Neuronal stem cell (in vitro differentiated cells): ENCODE data around the gene GREM2. TPM values are rescaled to one million over a fixed set of nuclear protein-coding genes. Genes with fewer than 3 reads are reported as not detected.
A peak's percentile ranks its signal among the peaks of the same experiment; 100 is the strongest.

Experiments
- DNase-seq: peaks from one replicate; pipeline ENCODE4 v3.0.0-alpha.2; 2013; ENCODE audit warnings: low spot score
- H2AFZ ChIP-seq: one replicate; pipeline ENCODE4 v1.6.1; 2013; ENCODE audit warnings: mild to moderate bottlenecking, low read length, inconsistent platforms
- H2AK5ac ChIP-seq: 2 replicates; pipeline ENCODE4 v1.6.1; 2013; ENCODE audit warnings: low read depth, mild to moderate bottlenecking, inconsistent platforms, low read length, moderate library complexity, mixed read lengths
- H2BK120ac ChIP-seq: 2 replicates; pipeline ENCODE4 v1.6.1; 2013; ENCODE audit warnings: low read depth, mild to moderate bottlenecking, inconsistent platforms, low read length, moderate library complexity, mixed read lengths
- H2BK12ac ChIP-seq: one replicate; pipeline ENCODE4 v1.6.1; 2013; ENCODE audit warnings: low read length, inconsistent platforms
- H2BK15ac ChIP-seq: 2 replicates; pipeline ENCODE4 v1.6.1; 2013; ENCODE audit warnings: mild to moderate bottlenecking, low read length, inconsistent platforms, mixed read lengths
- H2BK5ac ChIP-seq: one replicate; pipeline ENCODE4 v1.6.1; 2013; ENCODE audit warnings: inconsistent platforms, mild to moderate bottlenecking, low read length, moderate library complexity
- H3K14ac ChIP-seq: one replicate; pipeline ENCODE4 v1.6.1; 2013; ENCODE audit warnings: low read length, inconsistent platforms
- H3K18ac ChIP-seq: 2 replicates; pipeline ENCODE4 v1.6.1; 2013; ENCODE audit warnings: low read length, inconsistent platforms
- H3K23ac ChIP-seq: 2 replicates; pipeline ENCODE4 v1.6.1; 2013; ENCODE audit warnings: low read depth, mild to moderate bottlenecking, mixed read lengths, low read length, inconsistent platforms; ENCODE audit not compliant: poor library complexity
- H3K27ac ChIP-seq: replicated peaks from 3 replicates; pipeline ENCODE4 v1.5.1; 2013; ENCODE audit warnings: low read length, inconsistent platforms
- H3K27me3 ChIP-seq, 3 experiments: 2 replicates each; pipeline ENCODE4 v1.6.1; 2013; ENCODE audit warnings: low read length in 3 of 3, mild to moderate bottlenecking in 2 of 3, inconsistent platforms in 1 of 3, low read depth in 1 of 3, mixed read lengths in 1 of 3, moderate library complexity in 1 of 3; ENCODE audit not compliant: control insufficient read depth in 3 of 3, insufficient read depth in 3 of 3
- H3K36me3 ChIP-seq, 2 donors: replicated peaks in 1 of 2; 2 replicates each; pipeline ENCODE4 v1.6.1; 2013; ENCODE audit warnings: low read length in 2 of 2; ENCODE audit not compliant: control insufficient read depth in 2 of 2, insufficient read depth in 2 of 2
- H3K4ac ChIP-seq: 2 replicates; pipeline ENCODE4 v1.6.1; 2013; ENCODE audit warnings: inconsistent platforms, mild to moderate bottlenecking, low read length, moderate library complexity
- H3K4me1 ChIP-seq, 2 donors: 1 replicate in 1 of 2; 2 replicates in 1 of 2; pipeline ENCODE4 v1.6.1; 2013; ENCODE audit warnings: low read length in 2 of 2, low read depth in 1 of 2; ENCODE audit not compliant: control insufficient read depth in 2 of 2, insufficient read depth in 1 of 2
- H3K4me2 ChIP-seq: one replicate; pipeline ENCODE4 v1.6.1; 2013; ENCODE audit warnings: mild to moderate bottlenecking, low read length, inconsistent platforms; ENCODE audit not compliant: insufficient read depth, poor library complexity, severe bottlenecking
- H3K4me3 ChIP-seq, 2 donors: 2 replicates each; pipeline ENCODE4 v1.5.1; 2013; ENCODE audit warnings: low read length in 2 of 2, mild to moderate bottlenecking in 2 of 2, inconsistent platforms in 1 of 2, moderate library complexity in 1 of 2
- H3K79me1 ChIP-seq: one replicate; pipeline ENCODE4 v1.6.1; 2013; ENCODE audit warnings: low read depth, mild to moderate bottlenecking, inconsistent platforms, low read length, moderate library complexity
- H3K9ac ChIP-seq: one replicate; pipeline ENCODE4 v1.6.1; 2013; ENCODE audit warnings: mild to moderate bottlenecking, low read depth, low read length, inconsistent platforms; ENCODE audit not compliant: poor library complexity
- H3K9me3 ChIP-seq, 2 donors: replicated peaks in 1 of 2; 2 replicates each; pipeline versions ENCODE3 to v1.6.1; 2013; ENCODE audit warnings: low read length in 2 of 2, mild to moderate bottlenecking in 2 of 2, inconsistent platforms in 1 of 2, low read depth in 1 of 2, mixed read lengths in 1 of 2, moderate library complexity in 1 of 2; ENCODE audit not compliant: control insufficient read depth in 2 of 2, insufficient read depth in 1 of 2
- H4K8ac ChIP-seq: one replicate; pipeline ENCODE4 v1.6.1; 2013; ENCODE audit warnings: low read depth, mild to moderate bottlenecking, inconsistent platforms, low read length, moderate library complexity
- H4K91ac ChIP-seq: one replicate; pipeline ENCODE4 v1.6.1; 2013; ENCODE audit warnings: low read length, low read depth, mild to moderate bottlenecking, inconsistent platforms; ENCODE audit not compliant: poor library complexity
- WGBS, 2 donors: extraction: QIAGEN DNeasy Blood & Tissue Kit; methylation state at CpG; one replicate each; pipeline ENCODE4 v1.1.7; 2013; ENCODE audit warnings: missing lambda C conversion rate in 2 of 2, mixed read lengths in 1 of 2; ENCODE audit not compliant: insufficient read length in 2 of 2, insufficient replicate concordance in 1 of 2; ENCODE audit errors: extremely low coverage in 2 of 2; 5-methylcytosine and 5-hydroxymethylcytosine counted together
- polyA plus RNA-seq, 2 experiments: library from polyadenylated mRNA; stranded (reverse); fragments of 200-250 nt; gene quantifications; one replicate each; pipeline ENCODE4 v1.2.3, GENCODE V29; 2013

Gene GREM2
- 0.03 TPM for polyA plus RNA-seq (2013, experiment 1 of 2)
- 0.01 TPM for polyA plus RNA-seq (2013, experiment 2 of 2)

GRCh38 chr1:240611619-240612480 lies at the start of gene GREM2:
Gene GREM2 (minus strand): TSS chr1:240612155. CDS start chr1:240493475, 118,680 bp downstream.
- WGBS, 2 donors: no CpG with 5 or more reads among the region's 40 CpGs
- Histone ChIP-seq H3K23ac (peak within 1 kb of the TSS; percentile 25), H3K4me3 (peak within 1 kb of the TSS; percentile 50 to 82), H3K27me3 (peaks cover 2 to 43% (median 12%) of the 10 kb centered on the region in 3 experiments), H3K9me3 (no peaks in the 10 kb centered on the region), H4K8ac (no peak within 1 kb of the TSS), H3K36me3 (no peaks in the 10 kb centered on the region), H3K4ac (no peak within 1 kb of the TSS), H3K9ac (peak within 1 kb of the TSS; percentile 72), H2AFZ (peak within 1 kb of the TSS; percentile 87), H3K4me1 (peaks cover 5 to 6% of the 10 kb centered on the region in 2 donors), H2BK15ac (no peak within 1 kb of the TSS), H3K27ac (no peak within 1 kb of the TSS), H3K4me2 (peak within 1 kb of the TSS; percentile 89), H2AK5ac (no peak within 1 kb of the TSS), H2BK12ac (no peak within 1 kb of the TSS), H2BK120ac (no peak within 1 kb of the TSS), H3K18ac (peak within 1 kb of the TSS; percentile 24), H4K91ac (no peak within 1 kb of the TSS), H3K14ac (no peak within 1 kb of the TSS), H3K79me1 (no peaks in the 10 kb centered on the region), H2BK5ac (no peak within 1 kb of the TSS)
- peak; percentile 56 for DNase-seq

- no peaks in the 10 kb centered on the region for H3K79me1 ChIP-seq
- no peak overlapping the region for H2AK5ac ChIP-seq
- H3K9me3 ChIP-seq: no peaks in the 10 kb centered on the region
- no peaks in the 10 kb centered on the region for H3K27me3 ChIP-seq
- H4K8ac ChIP-seq: no peak overlapping the region
- no peak overlapping the region for H3K4ac ChIP-seq
- no peak overlapping the region for H3K27ac ChIP-seq
- no peak overlapping the region for H2BK5ac ChIP-seq
- H3K9ac ChIP-seq: no peak overlapping the region
- no peaks in the 10 kb centered on the region for H3K36me3 ChIP-seq
- no peak for DNase-seq
- no peak overlapping the region for H2AFZ ChIP-seq
- no peak overlapping the region for H2BK120ac ChIP-seq
- no CpG with 5 or more reads among the region's 12 CpGs for WGBS, 2 donors
- H3K18ac ChIP-seq: no peak overlapping the region
- H2BK12ac ChIP-seq: no peak overlapping the region
- H3K14ac ChIP-seq: no peak overlapping the region
- H3K4me2 ChIP-seq: no peak overlapping the region
- H3K23ac ChIP-seq: no peak overlapping the region
- H4K91ac ChIP-seq: no peak overlapping the region
- H2BK15ac ChIP-seq: no peak overlapping the region
- no peaks in the 10 kb centered on the region for H3K4me1 ChIP-seq
- no peak overlapping the region for H3K4me3 ChIP-seq
Observed at GRCh38 chr1:240658312-240658960, 46.5 kb upstream of the GREM2 start.

DNA sequence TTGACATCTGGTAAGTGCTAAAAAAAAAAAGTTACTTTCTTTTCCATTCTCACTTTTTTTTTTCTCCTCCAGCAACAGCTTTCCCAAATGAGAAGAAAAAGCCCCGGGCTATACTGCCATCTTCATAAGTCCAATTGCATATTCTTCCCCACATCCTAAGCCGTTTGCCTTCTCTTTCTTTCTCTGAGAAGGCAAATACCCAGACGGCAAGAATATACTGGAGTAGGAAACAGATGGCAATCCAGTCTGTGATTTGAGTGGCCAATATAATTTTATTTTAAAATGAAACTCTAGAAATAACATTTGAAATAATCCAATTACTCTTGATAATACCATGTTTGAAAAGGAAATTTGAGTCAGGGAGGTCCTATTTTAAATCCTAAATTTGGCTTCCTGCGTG lies 44.6 kb upstream of the GREM2 start:
- H3K9me3 ChIP-seq: no peaks in the 10 kb centered on the region
- H3K4ac ChIP-seq: no peak overlapping the region
- no peak overlapping the region for H2BK15ac ChIP-seq
- H3K18ac ChIP-seq: no peak overlapping the region
- H3K4me3 ChIP-seq: no peak overlapping the region
- H3K27ac ChIP-seq: no peak overlapping the region
- no peak overlapping the region for H2AK5ac ChIP-seq
- no peaks in the 10 kb centered on the region for H3K27me3 ChIP-seq
- H3K23ac ChIP-seq: no peak overlapping the region
- H3K4me1 ChIP-seq: peaks cover 0 to 1% of the 10 kb centered on the region in 2 donors
- H3K36me3 ChIP-seq: no peaks in the 10 kb centered on the region
- WGBS, 2 donors: no CpG with 5 or more reads among the region's 4 CpGs
- H2BK120ac ChIP-seq: no peak overlapping the region
- H3K4me2 ChIP-seq: no peak overlapping the region
- H3K79me1 ChIP-seq: no peaks in the 10 kb centered on the region
- H3K14ac ChIP-seq: no peak overlapping the region
- no peak overlapping the region for H2BK5ac ChIP-seq
- no peak overlapping the region for H4K91ac ChIP-seq
- H2BK12ac ChIP-seq: no peak overlapping the region
- no peak overlapping the region for H4K8ac ChIP-seq
- no peak overlapping the region for H3K9ac ChIP-seq
- no peak overlapping the region for H2AFZ ChIP-seq
- DNase-seq: no peak

- no CpG with 5 or more reads among the region's 3 CpGs for WGBS, 2 donors
- Histone ChIP-seq H3K4me2 (no peak overlapping the region), H3K4me1 (peaks cover 0 to 1% of the 10 kb centered on the region in 2 donors), H2BK120ac (no peak overlapping the region), H4K8ac (no peak overlapping the region), H3K27me3 (no peaks in the 10 kb centered on the region), H3K23ac (no peak overlapping the region), H3K18ac (no peak overlapping the region), H2AK5ac (no peak overlapping the region), H3K79me1 (no peaks in the 10 kb centered on the region), H2BK12ac (no peak overlapping the region), H3K36me3 (no peaks in the 10 kb centered on the region), H3K9ac (no peak overlapping the region), H2BK15ac (no peak overlapping the region), H4K91ac (no peak overlapping the region), H2BK5ac (no peak overlapping the region), H3K4me3 (no peak overlapping the region), H3K4ac (no peak overlapping the region), H3K9me3 (no peaks in the 10 kb centered on the region), H3K27ac (no peak overlapping the region), H3K14ac (no peak overlapping the region), H2AFZ (no peak overlapping the region)
- no peak for DNase-seq
Observed at GRCh38 chr1:240652961-240653409, 41.0 kb upstream of the GREM2 start.
